CD14-positive monocyte (primary cell): Measurements from ENCODE around the gene EML6. TPM values are rescaled to one million over a fixed set of nuclear protein-coding genes. Genes with fewer than 3 reads are reported as not detected.
A peak's percentile ranks its signal among the peaks of the same experiment; 100 is the strongest.

ENCODE experiments used
- DNase-seq, 3 donors: peaks; one replicate each; pipeline ENCODE4 v3.0.0-alpha.2; 2011 to 2022
- H2AFZ ChIP-seq: 2 replicates; pipeline ENCODE4 v1.6.0; 2012; ENCODE audit warnings: mild to moderate bottlenecking, low read depth, low read length, inconsistent platforms; ENCODE audit not compliant: insufficient read depth, poor library complexity, severe bottlenecking
- H3K27ac ChIP-seq, 2 donors: 1 replicate in 1 of 2; 2 replicates in 1 of 2; pipeline ENCODE4 v1.5.1; 2012 to 2013; ENCODE audit warnings: low read length in 2 of 2, control low read depth in 1 of 2, inconsistent platforms in 1 of 2, low read depth in 1 of 2, mild to moderate bottlenecking in 1 of 2
- H3K27me3 ChIP-seq, 2 donors: one replicate each; pipeline versions ENCODE4 v1.6.0 to v1.6.1; 2011 to 2013; ENCODE audit warnings: low read length in 2 of 2; ENCODE audit not compliant: control insufficient read depth in 2 of 2, insufficient read depth in 2 of 2
- H3K36me3 ChIP-seq, 2 donors: replicated peaks in 1 of 2; 1 replicate in 1 of 2; 2 replicates in 1 of 2; pipeline versions ENCODE4 v1.5.1 to v1.6.1; 2012 to 2013; ENCODE audit warnings: low read length in 2 of 2, control low read depth in 1 of 2, inconsistent platforms in 1 of 2, mild to moderate bottlenecking in 1 of 2; ENCODE audit not compliant: insufficient read depth in 2 of 2, control insufficient read depth in 1 of 2
- H3K4me1 ChIP-seq, 2 donors: 1 replicate in 1 of 2; 2 replicates in 1 of 2; pipeline versions ENCODE4 v1.5.1 to v1.6.1; 2012 to 2013; ENCODE audit warnings: low read length in 2 of 2, control low read depth in 1 of 2, inconsistent platforms in 1 of 2, mild to moderate bottlenecking in 1 of 2, moderate library complexity in 1 of 2; ENCODE audit not compliant: insufficient read depth in 2 of 2, control insufficient read depth in 1 of 2
- H3K4me2 ChIP-seq: replicated peaks from 2 replicates; pipeline ENCODE3; 2012; ENCODE audit warnings: low read length, moderate library complexity, mild to moderate bottlenecking; ENCODE audit not compliant: poor library complexity, severe bottlenecking; ENCODE audit errors: extremely low read depth
- H3K4me3 ChIP-seq, 3 experiments: fragments of 200-600 bp in 1 of 3; sonication (generic) in 1 of 3; replicated peaks in 1 of 3; 1 replicate in 2 of 3; 2 replicates in 1 of 3; pipeline ENCODE4 v1.5.1; 2011 to 2013; ENCODE audit warnings: low read length in 3 of 3, mild to moderate bottlenecking in 3 of 3, control low read depth in 2 of 3, low read depth in 2 of 3, inconsistent platforms in 1 of 3, moderate library complexity in 1 of 3
- H3K79me2 ChIP-seq: 2 replicates; pipeline ENCODE4 v1.6.0; 2012; ENCODE audit warnings: mild to moderate bottlenecking, control low read depth, inconsistent platforms, low read length, moderate library complexity; ENCODE audit not compliant: insufficient read depth
- H3K9ac ChIP-seq: 2 replicates; pipeline ENCODE4 v1.6.0; 2017; ENCODE audit warnings: low read length, mild to moderate bottlenecking; ENCODE audit not compliant: insufficient read depth, poor library complexity, severe bottlenecking
- H3K9me3 ChIP-seq, 2 donors: replicated peaks in 1 of 2; 1 replicate in 1 of 2; 2 replicates in 1 of 2; pipeline versions ENCODE4 v1.5.1 to v1.6.1; 2012 to 2013; ENCODE audit warnings: low read length in 2 of 2, control low read depth in 1 of 2; ENCODE audit not compliant: control insufficient read depth in 1 of 2, insufficient read depth in 1 of 2
- H4K20me1 ChIP-seq: 2 replicates; pipeline ENCODE4 v1.6.0; 2012; ENCODE audit warnings: mild to moderate bottlenecking, low read length, control low read depth, moderate library complexity; ENCODE audit not compliant: insufficient read depth
- H3K27ac Mint-ChIP-seq, 7 donors: one replicate each; pipeline ENCODE4 v1.8.0; 2020; ENCODE audit warnings: mild to moderate bottlenecking in 7 of 7, mixed read lengths in 7 of 7, moderate library complexity in 6 of 7, inconsistent platforms in 2 of 7
- H3K27me3 Mint-ChIP-seq, 3 donors: one replicate each; pipeline ENCODE4 v1.8.0; 2021 to 2022; ENCODE audit warnings: low read depth in 3 of 3, mild to moderate bottlenecking in 3 of 3, mixed read lengths in 3 of 3, moderate library complexity in 3 of 3, inconsistent platforms in 1 of 3
- H3K36me3 Mint-ChIP-seq, 2 donors: one replicate each; pipeline ENCODE4 v1.8.0; 2020; ENCODE audit warnings: mixed read lengths in 2 of 2, inconsistent platforms in 1 of 2, mild to moderate bottlenecking in 1 of 2
- H3K4me1 Mint-ChIP-seq: one replicate; pipeline ENCODE4 v1.8.0; 2020; ENCODE audit warnings: mild to moderate bottlenecking, mixed read lengths
- H3K4me3 Mint-ChIP-seq, 2 donors: one replicate each; pipeline ENCODE4 v1.8.0; 2020; ENCODE audit warnings: mild to moderate bottlenecking in 2 of 2, mixed read lengths in 2 of 2, moderate library complexity in 1 of 2
- H3K9me3 Mint-ChIP-seq, 7 donors: one replicate each; pipeline ENCODE4 v1.8.0; 2020 to 2022; ENCODE audit warnings: mixed read lengths in 7 of 7, mild to moderate bottlenecking in 6 of 7, moderate library complexity in 6 of 7, inconsistent platforms in 2 of 7
- CTCF ChIP-seq: fragments of 200-600 bp; IDR thresholded peaks from one replicate; pipeline ENCODE4 v1.8.0; 2022; ENCODE audit warnings: antibody characterized with exemption, mild to moderate bottlenecking
- WGBS: methylation state at CpG from one replicate; pipeline ENCODE4 v1.1.5; 2013; ENCODE audit warnings: missing lambda C conversion rate; ENCODE audit not compliant: insufficient coverage; 5-methylcytosine and 5-hydroxymethylcytosine counted together
- intact Hi-C, 2 donors: fragments of 100-400 bp; cut with micrococcal nuclease; formaldehyde crosslinking; loops; one replicate each; pipeline versions ENCODE4 v1.15.0 to v1.15.1; 2023
- polyA plus RNA-seq, 3 donors: library from polyadenylated mRNA; depleted of rRNA in 1 of 3; unstranded in 2 of 3; stranded (reverse) in 1 of 3; fragments of 300-500 nt in 2 of 3; fragments of >200 nt in 1 of 3; fragmentation: Illumina TruSeq in 2 of 3; gene quantifications; 1 replicate in 2 of 3; 2 replicates in 1 of 3; pipeline ENCODE4 v1.2.3, GENCODE V29; 2012 to 2021

The EML6 gene
- polyA plus RNA-seq, 3 donors = 0.79 TPM; not detected in 2

DNA sequence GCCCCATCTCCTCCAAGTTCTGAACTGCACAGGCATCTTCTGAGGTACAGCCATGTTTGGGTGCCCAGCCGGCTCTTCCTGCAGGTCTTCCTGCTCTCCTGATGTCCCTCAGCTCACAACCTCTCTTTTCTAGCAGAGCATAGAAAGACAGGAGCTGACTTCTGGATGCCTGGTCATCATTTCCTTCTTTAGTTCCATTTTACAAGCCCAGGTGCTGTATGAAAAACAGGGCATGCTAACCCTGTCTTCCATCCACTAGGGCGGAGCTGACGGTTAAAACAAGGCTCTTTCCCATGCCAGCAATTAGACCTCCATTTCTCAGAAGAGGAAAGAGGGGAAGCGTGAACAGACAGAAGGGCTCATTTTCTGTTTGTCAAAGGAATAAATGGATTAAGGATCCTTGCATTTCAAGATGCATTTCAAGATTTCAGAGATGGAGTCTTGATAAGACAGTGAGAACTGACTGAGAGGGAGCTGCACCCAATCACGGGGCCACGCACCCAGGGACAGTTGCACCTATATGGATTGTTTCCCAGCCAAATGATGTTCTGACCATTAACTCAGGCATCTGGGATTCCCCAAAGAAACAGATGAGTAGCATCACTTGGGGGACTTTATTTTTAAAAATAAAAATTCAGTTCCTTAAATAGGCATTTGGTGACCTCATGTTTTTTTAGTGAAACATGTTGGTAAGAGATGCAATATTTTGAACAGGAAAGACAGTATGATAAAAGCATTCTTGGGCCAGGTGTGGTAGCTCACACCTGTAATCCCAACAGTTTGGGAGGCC, 45.8 kb upstream of the EML6 start:
- H3K4me2 ChIP-seq = no peak overlapping the region
- Mint-ChIP-seq H3K27ac (peak overlapping the region in 1 of 7 donors; percentile 35), H3K4me1 (peaks cover 37% of the 10 kb centered on the region), H3K27me3 (peaks cover 0 to 2% (median 0%) of the 10 kb centered on the region in 3 donors), H3K9me3 (peaks cover 10 to 18% (median 16%) of the 10 kb centered on the region in 7 donors), H3K4me3 (no peak overlapping the region), H3K36me3 (peaks cover 0 to 6% of the 10 kb centered on the region in 2 donors)
- 93% methylated on average over 2 of the region's 6 CpGs for WGBS
- no peaks in the 10 kb centered on the region for H3K27me3 ChIP-seq
- H3K27ac ChIP-seq = no peak overlapping the region
- H3K36me3 ChIP-seq = no peaks in the 10 kb centered on the region
- DNase-seq = no peak
- H4K20me1 ChIP-seq = no peaks in the 10 kb centered on the region
- H3K4me3 ChIP-seq = no peak overlapping the region
- intact Hi-C loops = no loop called here
- H3K79me2 ChIP-seq = no peaks in the 10 kb centered on the region
- no peak for TF ChIP-seq CTCF
- no peak overlapping the region for H2AFZ ChIP-seq
- peaks cover 29% of the 10 kb centered on the region in 2 donors for H3K4me1 ChIP-seq
- no peak overlapping the region for H3K9ac ChIP-seq
- H3K9me3 ChIP-seq = peaks cover 10 to 11% of the 10 kb centered on the region in 2 donors

DNA sequence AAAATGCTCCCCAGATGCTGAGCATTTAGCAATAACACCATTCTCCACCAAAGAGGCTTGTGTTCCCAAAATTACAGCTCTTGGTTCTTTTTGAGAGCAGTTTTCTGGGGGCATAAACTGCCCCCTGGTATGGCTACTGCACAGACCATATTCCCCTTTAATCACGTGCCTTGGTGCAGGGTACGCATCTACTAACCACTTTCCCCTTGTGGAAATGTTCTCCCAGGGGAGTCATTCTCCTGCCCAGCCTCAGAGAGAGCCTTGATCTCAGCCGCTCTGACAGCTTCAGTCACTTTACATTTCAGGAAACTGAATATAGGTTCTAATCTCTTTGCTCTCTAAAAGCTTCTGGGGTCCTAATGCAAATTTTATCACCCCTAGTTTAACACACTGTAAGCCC, 44.7 kb upstream of the EML6 start:
- Histone ChIP-seq H3K4me1 (peaks cover 19% of the 10 kb centered on the region in 2 donors), H3K4me3 (no peak overlapping the region), H3K27ac (no peak overlapping the region), H3K79me2 (no peaks in the 10 kb centered on the region), H2AFZ (no peak overlapping the region), H3K9me3 (peaks cover 10 to 14% of the 10 kb centered on the region in 2 donors), H4K20me1 (no peaks in the 10 kb centered on the region), H3K4me2 (no peak overlapping the region), H3K27me3 (no peaks in the 10 kb centered on the region), H3K9ac (no peak overlapping the region), H3K36me3 (no peaks in the 10 kb centered on the region)
- peaks cover 12 to 25% (median 18%) of the 10 kb centered on the region in 7 donors for H3K9me3 Mint-ChIP-seq
- no peak for DNase-seq
- H3K27ac Mint-ChIP-seq = no peak overlapping the region
- WGBS = 100% methylated on average over 3 of the region's 3 CpGs
- peaks cover 0 to 6% of the 10 kb centered on the region in 2 donors for H3K36me3 Mint-ChIP-seq
- intact Hi-C loops = no loop called here
- peaks cover 26% of the 10 kb centered on the region for H3K4me1 Mint-ChIP-seq
- peaks cover 0 to 2% (median 0%) of the 10 kb centered on the region in 3 donors for H3K27me3 Mint-ChIP-seq
- TF ChIP-seq CTCF = no peak
- no peak overlapping the region for H3K4me3 Mint-ChIP-seq
